Dedifferentiated amniotic fluid mesenchymal stem cell (primary cell): ENCODE data around the gene COG4.

Experiments
- DNase-seq: peaks from one replicate; pipeline ENCODE4 v3.0.0-alpha.2; 2016; ENCODE audit errors: extremely low spot score

COG4 gene

DNA sequence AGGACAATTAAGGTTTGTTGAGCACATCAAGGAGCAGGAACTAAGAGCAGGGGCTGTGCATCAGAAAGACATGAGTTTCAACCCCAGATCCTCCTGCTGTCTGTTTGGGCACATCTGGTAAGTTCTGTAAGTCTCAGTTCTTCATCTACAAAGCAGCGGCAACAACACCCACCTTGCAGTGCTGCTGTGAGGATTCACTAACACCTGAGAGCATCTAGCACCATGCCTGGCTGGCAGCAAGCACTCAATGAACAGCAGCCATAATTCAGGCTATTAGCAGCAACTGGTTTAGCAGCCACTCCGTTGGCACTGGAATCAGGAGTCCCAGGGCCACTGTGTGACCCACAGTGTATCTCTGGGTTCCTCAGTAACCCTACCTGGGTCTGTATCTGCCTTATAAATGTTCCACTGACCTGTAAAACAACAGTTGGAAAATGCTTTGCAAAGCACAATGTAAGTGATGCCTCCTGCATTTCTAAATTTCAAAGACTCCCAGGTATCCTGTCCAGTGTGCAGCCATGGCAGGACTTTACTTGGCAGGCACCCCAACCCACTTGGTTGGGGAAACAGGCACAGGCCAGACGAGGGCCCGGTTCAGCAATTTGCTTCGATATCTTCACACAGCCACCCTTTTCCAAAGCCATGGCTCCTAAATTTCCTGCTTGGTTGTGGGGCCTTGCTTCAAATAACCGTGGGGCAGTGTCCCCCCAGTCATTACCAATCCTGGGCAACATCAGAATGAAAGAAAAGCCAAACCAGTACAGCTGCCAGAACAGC is 88.7 kb downstream of the COG4 start:
- DNase-seq, result no peak

DNA sequence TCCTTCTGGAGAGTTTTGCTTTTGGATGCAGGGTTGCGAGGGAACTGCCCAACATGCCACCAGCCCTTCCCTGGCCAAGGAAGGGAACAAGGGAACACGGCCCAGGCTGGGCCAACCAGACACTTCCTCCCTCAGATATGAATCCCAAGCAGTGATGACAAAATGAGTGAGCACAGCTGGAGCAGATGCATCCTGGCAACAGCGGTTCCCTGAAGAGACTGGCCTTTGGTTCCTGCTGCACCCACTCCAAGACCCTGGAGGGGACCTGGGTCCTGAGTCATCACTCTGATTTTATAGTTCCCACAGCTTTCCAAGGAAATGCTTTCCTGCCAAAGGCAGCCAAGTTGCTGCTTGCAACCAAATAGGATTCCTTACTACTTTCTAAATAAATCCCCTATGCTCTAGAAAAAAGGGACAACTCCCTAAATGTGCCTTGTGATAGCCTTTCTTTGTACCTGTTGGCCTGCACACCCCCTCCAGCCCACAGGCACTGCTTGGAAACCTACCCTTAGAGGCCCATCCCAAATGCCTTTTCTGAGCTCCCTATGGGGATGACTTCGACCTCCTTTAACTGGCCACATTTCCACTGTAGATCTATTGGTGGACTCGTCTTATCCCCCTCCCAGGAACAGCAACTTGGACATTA is 89.8 kb downstream of the COG4 start:
- DNase-seq, result peak; percentile 41

DNA sequence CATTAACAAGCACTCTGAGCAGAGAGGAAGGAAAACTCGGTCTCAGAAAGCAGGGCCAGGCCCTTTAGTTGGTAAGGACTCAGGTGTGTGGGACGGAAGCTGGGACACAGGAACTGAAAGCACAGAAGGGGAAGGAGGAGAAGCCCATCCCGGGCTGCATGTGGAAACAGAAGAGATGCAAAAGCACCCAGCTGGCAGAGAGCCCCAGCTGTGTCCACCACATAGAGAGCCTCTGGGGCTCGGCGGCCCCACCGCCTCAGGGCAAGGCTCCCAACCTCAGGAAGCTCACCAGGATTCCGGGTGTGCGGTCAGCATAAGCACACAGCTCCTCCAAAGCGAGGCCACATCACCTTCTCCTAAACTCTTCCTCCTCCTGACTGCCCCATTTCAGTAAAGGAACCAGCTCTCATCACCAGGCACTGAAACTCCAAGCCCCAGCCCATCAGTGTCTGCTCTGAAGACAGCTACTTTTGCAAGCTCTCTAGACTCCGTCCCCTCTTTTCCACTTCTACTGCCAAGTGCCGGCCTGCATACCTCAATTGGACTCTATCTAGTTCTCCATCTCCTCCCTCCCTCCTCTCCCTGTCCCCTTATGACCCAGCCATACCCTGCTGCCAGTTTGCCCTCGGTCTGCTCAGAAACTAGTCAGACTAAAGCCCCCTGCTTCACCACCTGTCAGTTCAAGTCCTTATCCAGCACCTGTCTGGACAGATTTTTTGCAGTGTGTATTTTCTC is 90.5 kb downstream of the COG4 start:
- DNase-seq, result peak; percentile 18

DNA sequence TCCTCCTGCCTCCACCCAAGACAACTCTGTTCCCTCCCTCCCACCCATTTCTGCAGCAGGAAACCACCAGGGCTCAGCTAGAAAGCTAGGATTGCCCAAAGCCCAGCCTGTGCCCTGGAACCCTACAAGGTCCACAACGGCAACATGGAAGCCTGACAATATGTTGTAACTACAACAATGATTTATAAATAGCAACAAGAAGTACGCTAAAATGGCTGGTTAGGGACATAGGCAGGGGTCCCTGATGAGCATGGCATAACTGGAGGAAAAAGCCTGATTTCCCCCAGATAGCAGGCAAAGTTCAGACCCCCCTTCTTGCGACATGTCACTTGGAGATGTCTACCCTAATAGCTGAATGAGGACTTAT is 91.0 kb downstream of the COG4 start:
- no peak for DNase-seq

DNA sequence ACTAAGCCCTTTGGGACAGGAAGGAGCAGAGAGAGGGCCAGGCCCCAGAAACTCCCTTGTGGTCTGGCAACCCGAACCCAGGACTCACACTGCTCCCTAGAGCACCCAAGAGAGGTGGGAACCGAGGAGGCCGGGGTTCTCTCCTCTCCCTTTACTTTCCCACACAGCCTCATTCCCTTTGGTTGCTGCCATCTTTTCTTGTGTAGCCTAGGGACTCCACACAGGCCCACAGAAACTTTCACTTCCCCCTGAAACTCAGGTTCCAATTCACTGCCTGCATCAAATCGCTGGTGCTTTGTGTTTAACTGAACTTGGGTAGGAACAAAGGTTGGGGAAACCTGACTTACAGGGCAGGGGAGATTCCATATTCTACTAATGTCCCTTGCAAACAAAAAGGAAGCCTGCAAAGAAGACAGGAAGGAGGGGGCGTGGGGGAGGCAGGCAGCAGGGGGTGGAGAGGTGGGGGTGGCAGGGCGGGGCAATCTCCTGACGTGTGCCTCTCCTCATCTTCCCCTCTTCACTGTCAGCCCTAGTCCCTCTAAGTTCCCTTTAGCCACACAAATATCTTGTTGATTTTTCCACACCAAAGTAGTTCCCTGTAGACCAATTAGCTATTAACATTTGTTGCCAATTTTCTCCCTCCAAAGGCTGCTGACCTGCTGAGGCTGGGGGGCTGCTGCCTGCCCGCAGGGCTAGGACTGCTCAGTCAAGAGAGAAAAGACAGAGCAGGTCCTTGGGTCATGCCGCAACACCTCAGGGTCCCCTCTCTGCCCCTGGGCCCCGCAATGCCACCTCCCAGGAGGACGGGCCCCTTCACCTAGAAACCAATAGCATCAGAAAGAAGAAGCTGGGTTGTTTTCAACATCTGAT is 92.5 kb downstream of the COG4 start:
- no peak for DNase-seq
